NCI-H2196 (cell line): Measurements from ENCODE around the gene LIG3.
"Not testable (repeated sequence)": the region's sequence is repeated elsewhere in the genome, so short reads cannot be mapped to it uniquely, and the experiment has no call there.

Experiments used
- DNase-seq: peaks from one replicate; lab custom pipeline; 2025; ENCODE audit not compliant: unreplicated experiment; lab: John Stamatoyannopoulos, UW

LIG3 gene

DNA sequence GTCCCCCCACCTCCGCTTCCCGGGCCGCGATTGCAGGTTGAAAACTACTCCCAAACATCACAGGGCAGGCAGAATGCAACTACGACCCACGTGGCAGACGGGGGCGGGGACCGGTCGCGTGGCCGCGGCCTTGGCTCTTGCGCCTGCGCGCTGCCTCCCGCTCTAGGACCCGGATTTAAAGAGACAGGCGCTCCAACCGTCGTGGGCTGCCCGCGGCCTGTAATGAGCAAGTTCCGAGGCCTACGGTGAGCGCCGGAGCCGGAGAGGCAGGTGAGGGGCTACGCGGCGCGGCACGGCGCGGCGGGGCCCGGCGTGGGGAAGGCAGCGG is at the start of gene LIG3:
Gene LIG3 (plus strand): TSS at position 160 of the 328 bp plus-strand sequence. CDS start 2,494 bp downstream, outside the sequence.
- DNase-seq: peak; percentile 70

DNA sequence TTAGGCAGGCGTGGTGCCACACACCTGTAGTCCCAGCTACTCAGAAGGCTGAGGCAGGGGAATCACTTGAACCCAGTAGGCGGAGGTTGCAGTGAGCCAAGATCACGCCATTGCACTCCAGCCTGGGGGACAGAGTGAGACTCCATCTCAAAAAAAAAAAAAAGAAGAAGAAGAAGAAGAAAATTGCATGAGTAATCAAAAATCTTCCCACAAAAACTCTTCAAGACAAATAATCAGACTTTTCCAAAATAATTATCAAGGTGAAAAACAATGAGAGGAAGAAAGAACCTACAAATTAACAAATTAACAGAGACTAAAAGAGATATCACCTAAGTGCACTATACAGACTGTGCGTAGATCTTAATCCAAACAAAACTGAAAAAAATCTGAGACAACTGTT is 29.5 kb upstream of the LIG3 start:
- not testable (repeated sequence) for DNase-seq

DNA sequence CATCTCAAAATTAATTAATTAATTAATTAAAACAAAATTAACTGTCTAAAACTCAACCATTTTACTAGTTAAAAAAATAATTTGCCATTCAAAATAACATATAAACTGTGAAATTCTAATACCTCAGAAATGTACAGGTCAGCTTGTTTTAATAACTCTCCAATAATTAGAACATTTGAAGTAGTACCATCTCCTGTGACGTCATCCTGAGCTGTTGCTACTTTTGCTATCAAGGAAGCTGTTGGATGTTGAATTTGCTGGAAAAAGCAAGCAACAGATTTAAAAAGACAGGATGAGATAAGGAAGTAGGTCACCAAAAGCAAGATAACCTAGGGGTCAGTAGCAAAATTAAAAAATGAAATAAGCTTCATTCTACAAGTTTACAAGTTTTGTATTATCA is 21.9 kb upstream of the LIG3 start:
- DNase-seq: no peak

DNA sequence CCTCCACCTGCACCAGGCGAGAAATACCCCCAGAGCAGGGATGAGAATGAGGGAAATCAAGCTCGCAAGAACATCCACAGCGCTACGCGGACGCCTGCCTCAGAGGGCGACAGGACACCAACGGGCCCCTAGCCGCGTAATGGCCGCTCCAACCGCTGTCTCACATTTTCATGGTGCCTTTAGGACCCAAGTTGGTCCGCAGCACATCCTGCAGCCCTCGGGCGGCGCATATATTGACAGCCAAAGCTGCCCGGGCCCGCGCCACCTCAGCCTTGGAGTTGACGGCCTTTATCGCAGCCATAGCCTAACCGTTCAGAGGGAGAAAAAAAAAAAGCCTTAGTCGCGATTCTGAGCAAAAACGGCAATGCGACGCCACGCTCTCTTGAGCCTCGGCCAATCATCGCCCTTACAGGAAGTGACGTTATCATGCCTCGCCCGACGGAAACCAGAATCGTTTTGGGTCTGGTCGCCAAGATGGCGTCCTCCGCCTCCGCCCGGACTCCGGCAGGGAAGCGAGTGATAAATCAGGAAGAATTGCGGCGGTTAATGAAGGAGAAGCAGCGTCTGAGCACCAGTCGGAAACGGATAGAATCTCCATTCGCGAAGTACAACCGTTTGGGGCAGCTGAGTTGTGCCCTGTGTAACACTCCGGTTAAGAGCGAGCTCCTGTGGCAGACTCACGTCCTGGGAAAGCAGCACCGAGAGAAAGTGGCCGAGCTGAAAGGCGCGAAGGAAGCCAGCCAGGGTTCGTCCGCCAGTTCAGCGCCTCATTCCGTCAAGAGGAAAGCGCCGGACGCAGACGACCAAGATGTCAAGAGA is 19.0 kb upstream of the LIG3 start, which contains the start of the genes CCT6B and ZNF830:
Gene CCT6B (minus strand): TSS at position 368 of the 819 bp plus-strand sequence. CDS start 67 bp downstream, at position 301.
Gene ZNF830 (plus strand): TSS at position 448 of the 819 bp plus-strand sequence. CDS start 27 bp downstream, at position 475.
- peak; percentile 75 for DNase-seq

- no peak for DNase-seq
These were observed 6.1 kb upstream of the LIG3 start for GRCh38 chr17:34974179-34974578.

DNA sequence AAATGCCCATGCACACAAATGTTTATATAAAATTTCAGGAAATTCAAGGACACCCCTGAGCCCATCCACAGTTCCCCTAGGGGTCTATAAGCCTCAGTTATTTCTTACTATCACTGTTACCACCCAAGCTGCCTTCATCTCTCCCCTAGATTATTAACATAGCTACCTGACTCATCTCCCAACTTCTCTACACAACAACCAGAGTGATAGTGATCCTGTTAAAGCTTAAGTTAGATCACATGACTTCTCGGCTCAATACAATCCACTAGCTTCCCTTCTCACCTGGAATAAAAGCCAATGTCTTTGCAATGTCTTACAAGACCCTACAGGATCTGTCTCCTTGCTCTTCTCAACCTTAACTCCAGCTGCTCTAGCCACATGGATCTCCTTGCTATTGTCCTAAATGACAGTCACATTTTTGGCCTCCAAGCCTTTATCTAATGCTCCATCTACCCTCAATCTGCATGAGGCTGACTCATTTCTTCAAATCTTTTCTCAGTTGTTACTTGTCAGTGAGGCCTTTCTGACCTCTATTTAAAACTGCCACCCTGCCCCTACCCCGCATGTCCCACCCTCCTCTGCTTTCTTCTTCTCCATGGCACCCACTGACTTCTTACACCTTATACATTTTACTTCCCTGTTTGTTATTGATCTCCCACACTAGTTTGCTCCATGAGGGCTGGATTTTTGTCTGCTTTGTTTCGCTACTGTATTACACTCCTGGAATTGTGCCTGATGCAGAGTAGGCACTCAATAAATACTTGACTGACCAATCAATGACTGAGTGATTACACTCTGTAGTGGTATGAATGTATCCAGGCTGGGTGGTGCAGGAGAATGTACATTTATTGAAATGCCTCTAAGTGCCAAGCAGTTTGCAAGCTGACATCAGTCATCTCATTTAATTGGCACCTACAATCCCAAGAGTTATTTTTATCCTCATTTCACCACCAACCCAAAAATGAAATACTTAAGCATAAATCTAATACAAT is 5.2 kb upstream of the LIG3 start:
- no peak for DNase-seq

DNA sequence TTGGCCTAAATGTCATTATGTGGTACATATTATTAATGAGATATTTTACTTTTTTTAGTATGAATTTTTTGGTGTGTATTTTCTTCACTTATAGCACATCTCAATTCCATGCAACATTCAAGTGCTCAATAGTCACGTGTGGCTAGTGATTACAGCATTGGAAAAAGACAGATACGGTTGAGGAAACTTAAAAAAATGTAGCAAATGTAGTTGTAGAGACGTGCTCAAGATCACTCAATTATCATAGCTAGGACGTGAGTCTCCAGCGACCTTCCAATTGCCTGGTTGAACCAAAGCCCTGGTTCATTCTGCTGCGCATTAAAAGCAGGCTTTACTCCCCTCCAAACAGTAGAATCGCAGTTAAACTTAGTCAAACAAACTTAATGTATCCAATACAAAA is 1.2 kb upstream of the LIG3 start:
- DNase-seq: no peak

GRCh38 chr17:34979650-34980352 is 511 bp upstream of the LIG3 start:
- no peak for DNase-seq

DNA sequence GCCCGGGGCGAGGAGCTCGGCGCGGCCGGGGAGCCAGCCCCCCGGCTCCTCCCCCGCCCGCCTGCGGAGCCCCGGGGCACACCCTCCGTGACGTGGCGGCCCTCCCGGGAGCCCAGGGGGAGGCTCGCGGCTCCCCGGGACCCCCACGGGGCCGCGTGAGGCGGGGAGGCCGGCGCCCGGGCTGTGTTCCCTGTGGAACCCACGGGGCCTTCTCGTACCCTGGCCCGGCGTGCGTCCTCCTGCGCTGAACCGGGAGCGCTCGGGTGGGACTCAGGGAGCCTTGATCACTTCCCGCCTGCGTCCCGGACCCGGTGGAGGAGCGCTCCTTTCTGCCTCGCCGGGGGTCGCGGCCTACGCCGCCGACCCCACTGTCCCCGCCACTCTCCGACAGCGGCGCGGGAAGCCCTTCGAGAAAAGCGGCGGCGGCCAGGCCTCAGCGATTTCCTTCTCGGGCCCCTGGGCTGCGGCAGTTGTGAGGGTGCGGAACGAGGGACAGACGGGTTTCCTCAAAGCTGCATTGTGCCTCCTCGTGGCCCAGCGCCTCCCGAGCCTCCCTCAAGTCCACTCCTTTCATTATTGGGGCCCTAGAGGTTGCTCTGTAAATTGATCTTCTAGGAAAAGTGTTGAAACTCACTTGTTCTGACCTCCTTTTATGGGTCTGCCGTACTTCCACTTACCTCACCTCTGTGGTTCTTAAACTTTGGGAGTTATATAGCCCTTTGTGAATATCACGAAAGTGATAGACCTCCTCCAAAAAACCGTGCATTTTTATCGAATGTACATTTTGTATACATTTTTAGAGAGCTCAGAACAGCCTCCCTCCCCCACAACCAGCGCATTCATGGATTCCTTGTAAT is 597 bp downstream of the LIG3 start:
- DNase-seq: peak; percentile 20

GRCh38 chr17:34981538-34982241 is 1.4 kb downstream of the LIG3 start:
- no peak for DNase-seq

DNA sequence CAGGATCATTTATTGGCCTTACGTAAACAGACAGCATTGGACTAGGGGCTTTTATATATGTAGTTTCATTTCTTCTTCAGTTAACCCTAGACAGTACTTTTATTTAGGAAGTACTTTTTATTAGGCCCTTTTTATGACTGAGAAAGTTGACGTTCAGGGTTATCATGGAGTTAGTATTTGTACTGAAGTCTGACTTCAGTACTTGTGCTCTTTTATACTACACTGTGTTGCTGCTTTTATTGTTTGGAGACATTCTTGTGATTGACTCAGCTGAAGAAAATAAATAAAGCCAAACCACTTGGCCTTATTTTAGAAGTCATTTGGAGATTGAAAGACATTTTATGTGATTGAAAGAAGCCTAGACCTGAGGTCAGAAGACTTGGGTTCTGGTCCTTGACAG is 6.9 kb downstream of the LIG3 start:
- no peak for DNase-seq

DNA sequence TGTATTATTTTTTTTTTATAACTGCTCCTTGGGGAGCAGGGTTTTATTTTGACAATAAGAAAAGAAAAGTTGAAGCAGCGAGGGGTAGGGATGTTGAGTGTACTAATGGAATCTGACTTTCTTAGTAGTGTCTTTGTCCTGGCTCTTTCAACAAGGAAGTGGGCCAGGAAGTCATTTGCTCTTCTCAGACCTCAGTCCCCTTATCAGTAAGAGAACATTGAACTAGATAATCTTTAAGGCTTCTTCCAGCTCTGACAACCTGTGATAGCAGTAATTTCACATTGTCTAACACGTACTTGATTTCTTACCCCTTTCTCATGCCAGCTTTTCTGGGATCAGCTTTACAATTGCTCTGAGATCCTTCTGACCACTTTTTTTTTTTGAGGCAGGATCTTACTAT is 8.3 kb downstream of the LIG3 start:
- DNase-seq: no peak

DNA sequence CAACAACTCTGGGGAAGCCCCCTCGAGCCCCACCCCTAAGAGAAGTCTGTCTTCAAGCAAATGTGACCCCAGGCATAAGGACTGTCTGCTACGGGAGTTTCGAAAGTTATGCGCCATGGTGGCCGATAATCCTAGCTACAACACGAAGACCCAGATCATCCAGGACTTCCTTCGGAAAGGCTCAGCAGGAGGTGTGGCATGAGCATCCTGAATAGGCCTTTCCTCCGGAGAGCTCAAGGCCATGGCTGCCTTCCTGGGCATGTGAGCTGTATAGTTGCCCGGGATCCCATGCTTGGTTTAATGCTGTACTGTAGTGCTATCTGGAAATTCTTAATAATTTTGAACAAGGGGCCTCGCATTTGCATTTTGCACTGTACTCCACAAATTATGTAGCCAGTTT is 9.2 kb downstream of the LIG3 start:
- no peak for DNase-seq

DNA sequence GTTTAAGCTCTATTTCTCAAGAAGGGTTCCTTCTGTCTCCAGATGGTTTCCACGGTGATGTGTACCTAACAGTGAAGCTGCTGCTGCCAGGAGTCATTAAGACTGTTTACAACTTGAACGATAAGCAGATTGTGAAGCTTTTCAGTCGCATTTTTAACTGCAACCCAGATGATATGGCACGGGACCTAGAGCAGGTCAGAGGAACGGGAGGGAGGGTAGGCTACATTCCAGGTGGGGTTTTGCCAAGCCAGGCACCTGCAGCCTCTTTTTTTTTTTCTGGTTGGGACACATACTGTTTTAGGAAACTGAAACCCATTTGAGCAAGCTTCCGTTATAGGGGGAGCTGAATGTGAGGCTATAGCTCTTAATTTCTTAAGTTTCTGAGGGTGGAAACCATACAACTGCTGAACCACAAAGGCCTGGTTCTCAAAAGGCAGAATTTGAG is 10.6 kb downstream of the LIG3 start:
- DNase-seq: peak; percentile 25

DNA sequence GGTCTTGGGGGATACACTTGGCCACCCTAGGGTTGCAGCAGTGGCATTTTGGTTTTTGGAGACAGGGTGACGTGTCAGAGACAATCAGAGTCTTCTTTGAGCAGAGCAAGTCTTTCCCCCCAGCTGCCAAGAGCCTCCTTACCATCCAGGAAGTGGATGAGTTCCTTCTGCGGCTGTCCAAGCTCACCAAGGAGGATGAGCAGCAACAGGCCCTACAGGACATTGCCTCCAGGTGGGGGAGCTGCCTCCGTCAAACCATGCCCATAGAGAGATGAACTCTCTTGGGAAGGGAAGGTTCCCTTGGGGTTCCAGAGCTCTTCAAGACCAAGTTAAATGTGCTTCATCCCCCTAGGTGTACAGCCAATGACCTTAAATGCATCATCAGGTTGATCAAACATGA is 11.3 kb downstream of the LIG3 start:
- no peak for DNase-seq

DNA sequence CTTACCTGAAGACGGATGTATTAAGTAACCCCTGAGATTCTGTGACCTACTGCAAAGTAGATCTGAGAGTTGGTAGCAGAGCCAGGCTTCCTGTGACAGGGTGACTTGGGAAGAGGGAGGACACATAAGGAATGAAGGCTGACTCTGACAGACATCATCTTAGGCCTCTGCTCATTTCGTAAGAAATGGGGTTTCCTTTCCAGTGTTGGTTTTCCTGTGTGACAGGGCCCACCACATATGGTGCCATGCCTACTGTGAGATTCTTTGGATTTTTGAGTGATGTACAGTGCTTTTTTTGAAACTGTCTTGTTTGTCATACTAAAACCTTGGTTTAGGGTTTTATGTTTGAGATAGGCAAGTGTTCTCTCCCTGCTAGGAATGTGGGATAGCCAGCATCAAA is 12.7 kb downstream of the LIG3 start:
- no peak for DNase-seq

- DNase-seq: no peak
These were observed 16.3 kb downstream of the LIG3 start for GRCh38 chr17:34996422-34997285.

- DNase-seq: peak; percentile 42
These were observed 17.1 kb downstream of the LIG3 start for GRCh38 chr17:34997355-34997862.
